Lower leg skin (tissue), 4 donors: ENCODE results near the gene ORM2. TPM values are rescaled to one million over a fixed set of nuclear protein-coding genes. Genes with fewer than 3 reads are reported as not detected.

Experiments
- DNase-seq, 2 donors: peaks; one replicate each; pipeline ENCODE4 v3.0.0-alpha.2; 2019; ENCODE audit warnings: low spot score in 2 of 2
- H3K4me3 ChIP-seq: fragments of 200-600 bp; sonication (generic); 2 replicates; pipeline ENCODE4 v1.5.1; 2017; ENCODE audit warnings: mild to moderate bottlenecking, low read depth; ENCODE audit not compliant: poor library complexity, severe bottlenecking
- POLR2A ChIP-seq, 2 donors: fragments of 450-650 bp; IDR thresholded peaks; one replicate each; pipeline ENCODE4 v1.6.1; 2016 to 2017; ENCODE audit warnings: antibody characterized with exemption in 2 of 2, mild to moderate bottlenecking in 1 of 2, moderate library complexity in 1 of 2
- WGBS, 2 donors: methylation state at CpG; one replicate each; pipeline ENCODE4 v1.1.5; 2018; 5-methylcytosine and 5-hydroxymethylcytosine counted together
- intact Hi-C: fragments of 100-400 bp; cut with DNase I; formaldehyde crosslinking; loops from one replicate; pipeline ENCODE4 v1.15.0; 2023; ENCODE audit warnings: low total_unique reads
- total RNA-seq, 4 donors: library from RNA; depleted of rRNA; stranded (reverse); fragments of >200 nt; gene quantifications; one replicate each; pipeline ENCODE4 v1.1.0, GENCODE V29; 2016
- TF ChIP-seq, protein P1 (sequence below), 3 donors: fragments of 450-650 bp; IDR thresholded peaks; one replicate each; pipeline ENCODE4 v1.5.1; 2016; ENCODE audit warnings: antibody characterized with exemption in 3 of 3, mild to moderate bottlenecking in 3 of 3, moderate library complexity in 2 of 3

The ORM2 gene
- total RNA-seq, 4 donors from 2014 or later, result not detected

DNA sequence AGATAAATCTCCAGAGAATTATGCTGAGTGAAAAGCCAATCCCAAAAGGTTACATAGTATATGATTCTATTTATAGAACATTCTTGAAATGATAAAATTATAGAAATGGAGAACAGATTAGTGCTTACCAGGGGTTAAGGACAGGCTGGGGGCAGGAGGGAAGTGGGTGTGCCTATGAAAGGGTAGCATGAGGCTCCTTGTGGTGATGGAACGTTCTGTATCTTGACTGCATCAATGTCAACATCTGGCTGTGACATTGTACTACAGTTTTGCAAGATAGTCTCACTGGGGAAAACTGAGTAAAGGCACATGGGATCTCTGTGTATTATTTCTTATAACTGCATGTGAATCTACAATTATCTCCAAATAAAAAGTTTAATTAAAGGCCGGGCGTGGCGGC lies 22.3 kb downstream of the ORM2 start:
- 73 to 77% methylated on average over 4 of the region's 4 CpGs for WGBS, 2 donors
- TF ChIP-seq, protein P1, sequence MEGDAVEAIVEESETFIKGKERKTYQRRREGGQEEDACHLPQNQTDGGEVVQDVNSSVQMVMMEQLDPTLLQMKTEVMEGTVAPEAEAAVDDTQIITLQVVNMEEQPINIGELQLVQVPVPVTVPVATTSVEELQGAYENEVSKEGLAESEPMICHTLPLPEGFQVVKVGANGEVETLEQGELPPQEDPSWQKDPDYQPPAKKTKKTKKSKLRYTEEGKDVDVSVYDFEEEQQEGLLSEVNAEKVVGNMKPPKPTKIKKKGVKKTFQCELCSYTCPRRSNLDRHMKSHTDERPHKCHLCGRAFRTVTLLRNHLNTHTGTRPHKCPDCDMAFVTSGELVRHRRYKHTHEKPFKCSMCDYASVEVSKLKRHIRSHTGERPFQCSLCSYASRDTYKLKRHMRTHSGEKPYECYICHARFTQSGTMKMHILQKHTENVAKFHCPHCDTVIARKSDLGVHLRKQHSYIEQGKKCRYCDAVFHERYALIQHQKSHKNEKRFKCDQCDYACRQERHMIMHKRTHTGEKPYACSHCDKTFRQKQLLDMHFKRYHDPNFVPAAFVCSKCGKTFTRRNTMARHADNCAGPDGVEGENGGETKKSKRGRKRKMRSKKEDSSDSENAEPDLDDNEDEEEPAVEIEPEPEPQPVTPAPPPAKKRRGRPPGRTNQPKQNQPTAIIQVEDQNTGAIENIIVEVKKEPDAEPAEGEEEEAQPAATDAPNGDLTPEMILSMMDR (IDR thresholded peaks at IDR 0.05), result no peak
- TF ChIP-seq POLR2A (IDR thresholded peaks at IDR 0.05), result no peak
- H3K4me3 ChIP-seq, result no peak overlapping the region
- intact Hi-C loops, result no loop called here
- peak in 1 of 2 donors; percentile 49 for DNase-seq

DNA sequence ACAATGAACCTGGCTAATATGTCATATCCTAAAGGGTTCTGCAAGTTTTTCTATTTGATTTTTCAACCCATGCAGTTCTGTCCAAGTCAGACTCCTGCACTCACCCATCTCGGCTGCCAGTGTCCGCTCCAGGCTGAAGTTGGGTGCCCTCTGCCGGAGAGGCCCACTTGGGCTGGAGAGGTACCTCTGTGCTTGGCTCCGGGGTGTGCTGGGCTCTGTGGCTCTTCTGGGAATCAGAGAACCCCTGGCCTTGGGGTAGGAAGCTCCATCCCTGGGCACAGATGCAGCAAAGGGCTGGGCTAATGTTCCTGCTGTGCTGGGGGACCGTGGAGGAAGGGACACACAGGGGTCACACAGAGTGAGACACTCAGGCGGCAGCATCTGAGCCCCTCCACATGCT lies 26.2 kb downstream of the ORM2 start:
- DNase-seq, result no peak
- intact Hi-C loops, result no loop called here
- H3K4me3 ChIP-seq, result no peak overlapping the region
- no peak for TF ChIP-seq POLR2A (IDR thresholded peaks at IDR 0.05)
- TF ChIP-seq, protein P1 (IDR thresholded peaks at IDR 0.05), result no peak
- 92 to 98% methylated on average over 6 of the region's 6 CpGs for WGBS, 2 donors

DNA sequence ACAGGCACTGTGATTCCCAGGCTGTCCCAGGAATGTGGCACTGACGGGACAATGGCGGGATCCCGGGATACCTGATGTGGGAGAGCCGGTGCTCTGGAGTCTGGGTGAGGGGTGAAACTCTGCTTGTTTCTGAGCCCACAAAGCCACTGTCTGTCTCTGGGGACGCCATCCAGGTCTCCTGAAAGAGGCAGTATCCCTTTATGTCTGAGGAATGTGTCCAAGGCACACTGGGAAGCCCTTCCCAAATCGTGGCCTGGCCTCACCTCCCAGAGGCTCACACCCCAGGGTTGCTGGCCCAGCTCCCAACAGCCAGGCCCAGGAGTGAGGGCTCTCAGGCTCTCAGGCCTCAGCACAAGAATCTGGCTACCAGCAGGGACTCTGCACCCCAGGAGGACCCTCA lies 27.1 kb downstream of the ORM2 start:
- no peak for DNase-seq
- intact Hi-C loops, result no loop called here
- TF ChIP-seq POLR2A (IDR thresholded peaks at IDR 0.05), result no peak
- TF ChIP-seq, protein P1 (IDR thresholded peaks at IDR 0.05), result no peak
- WGBS, 2 donors, result 75 to 86% methylated on average over 6 of the region's 6 CpGs
- H3K4me3 ChIP-seq, result no peak overlapping the region

DNA sequence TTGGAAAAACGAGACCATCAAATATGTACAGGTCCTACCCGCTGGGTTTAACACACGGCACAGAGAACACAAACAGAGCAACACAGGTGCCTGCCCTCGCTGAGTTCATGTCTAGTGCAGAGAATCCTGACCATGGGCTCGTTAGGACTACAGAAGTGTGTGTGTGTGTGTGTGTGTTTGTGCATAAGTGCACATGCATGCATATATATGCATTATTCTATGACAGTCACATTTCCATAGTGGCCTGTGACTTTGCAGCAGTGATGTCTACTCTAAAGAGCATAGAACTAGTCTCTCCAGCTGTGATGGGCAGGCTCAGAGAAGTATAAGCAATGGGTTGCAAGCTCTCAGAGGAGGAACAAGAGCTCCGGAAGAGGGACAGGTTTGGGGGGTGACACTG lies 27.7 kb downstream of the ORM2 start:
- H3K4me3 ChIP-seq, result no peak overlapping the region
- intact Hi-C loops, result no loop called here
- 89 to 94% methylated on average over 6 of the region's 6 CpGs for WGBS, 2 donors
- TF ChIP-seq, protein P1 (IDR thresholded peaks at IDR 0.05), result no peak
- TF ChIP-seq POLR2A (IDR thresholded peaks at IDR 0.05), result no peak
- no peak for DNase-seq

DNA sequence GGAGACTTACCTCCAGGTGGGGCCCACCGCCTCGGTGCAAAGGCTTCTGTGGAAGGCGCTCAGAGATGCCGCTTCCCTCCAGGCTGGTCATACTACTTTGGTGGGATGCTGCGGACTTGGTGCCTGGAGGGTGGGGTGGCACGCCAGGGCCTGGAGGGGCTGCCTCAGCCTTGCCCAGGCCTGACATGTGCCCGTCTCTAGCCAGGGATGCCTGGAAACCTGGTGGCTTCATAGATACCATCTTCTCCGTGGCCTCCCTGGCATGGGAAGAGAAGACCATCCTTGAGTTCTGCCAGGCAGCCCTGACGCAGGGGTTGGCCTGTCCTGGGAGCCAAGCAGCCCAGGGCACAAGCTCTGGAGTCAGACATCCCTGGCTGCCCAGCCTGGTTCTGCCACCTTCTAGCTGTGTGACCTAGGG lies 28.3 kb downstream of the ORM2 start:
- intact Hi-C loops, result no loop called here
- TF ChIP-seq, protein P1 (IDR thresholded peaks at IDR 0.05), result no peak
- TF ChIP-seq POLR2A (IDR thresholded peaks at IDR 0.05), result no peak
- WGBS, 2 donors, result 93 to 94% methylated on average over 6 to 9 of the region's 9 CpGs
- no peak for DNase-seq
- H3K4me3 ChIP-seq, result no peak overlapping the region

DNA sequence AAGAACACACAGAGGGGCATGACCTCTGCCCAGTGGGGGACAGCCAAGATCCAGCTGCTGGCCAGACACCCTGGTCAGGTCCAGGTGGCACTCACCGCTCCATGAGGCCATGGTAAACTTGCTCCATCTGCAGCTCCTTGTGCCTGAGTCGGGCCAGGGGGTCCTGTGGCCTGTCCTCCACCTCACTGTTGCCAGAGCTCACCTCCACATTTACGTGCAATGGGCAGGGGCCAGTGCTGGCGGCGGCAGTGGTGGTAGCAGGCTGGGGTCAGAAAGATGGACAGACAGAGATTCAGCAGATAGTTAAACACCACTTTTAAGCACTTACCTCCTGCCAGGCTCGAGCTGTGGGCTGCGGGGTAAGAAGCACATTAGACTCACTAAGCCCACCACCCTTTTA lies 30.1 kb downstream of the ORM2 start:
- no peak for DNase-seq
- 96 to 99% methylated on average over 7 of the region's 7 CpGs for WGBS, 2 donors
- H3K4me3 ChIP-seq, result no peak overlapping the region
- TF ChIP-seq, protein P1 (IDR thresholded peaks at IDR 0.05), result no peak
- TF ChIP-seq POLR2A (IDR thresholded peaks at IDR 0.05), result no peak
- intact Hi-C loops, result no loop called here
